ENCODE measurements around the gene HIVEP1. TPM values are rescaled to one million over a fixed set of nuclear protein-coding genes. Genes with fewer than 3 reads are reported as not detected.

Gene HIVEP1
- total and polyA plus RNA-seq, 2 of the 8 experiments (the other 6 are each of a cell fraction or from before 2014, with no cell fraction given): 22.6 to 23.1 TPM

DNA sequence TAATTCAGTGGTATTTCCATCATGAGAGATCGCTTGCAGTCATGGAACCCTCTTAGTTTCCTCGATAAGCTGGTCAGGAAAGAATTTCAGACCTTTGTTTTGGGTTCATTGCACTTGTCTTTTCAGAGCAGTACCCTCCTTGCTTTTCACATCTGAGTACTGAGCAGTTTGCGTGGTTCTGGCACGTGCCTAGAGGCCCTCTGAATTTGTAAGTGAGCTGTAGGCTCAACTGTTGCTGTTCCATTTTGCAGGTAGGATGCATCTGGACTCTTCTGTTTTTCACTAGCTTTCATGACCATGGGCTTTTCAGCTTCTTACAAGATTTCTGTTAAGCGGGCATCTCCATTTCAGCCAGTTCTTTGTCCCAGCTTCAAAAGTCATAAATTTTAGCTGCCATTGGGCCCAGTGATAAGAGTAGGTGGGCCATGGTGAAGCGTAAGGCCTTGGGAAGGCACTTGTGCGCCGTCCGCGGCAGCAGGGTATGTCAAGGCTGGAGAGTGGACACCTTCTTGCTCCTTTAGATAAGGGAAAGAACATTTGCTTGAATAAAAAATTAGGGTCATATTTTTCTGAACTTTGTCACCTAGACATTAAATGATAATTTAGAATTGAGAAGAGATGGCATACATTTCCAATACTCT lies 35.8 kb downstream of the HIVEP1 start:
- Histone ChIP-seq H2AK5ac (ENCODE audit: low read depth, low read length) (no peak overlapping the region), H2BK20ac (ENCODE audit: low read length) (no peak overlapping the region), H3K4ac (replicated peaks; ENCODE audit: insufficient read length, low read depth, low read length) (no peak overlapping the region), H3K36me3 (ENCODE audit: control insufficient read depth in 2 of 4, insufficient read depth in 4 of 4, low read length in 3 of 4) (no peaks in the 10 kb centered on the region), H3K79me2 (ENCODE audit: control insufficient read depth in 1 of 2, insufficient read depth in 2 of 2, low read length in 2 of 2) (peaks cover 3 to 90% of the 10 kb centered on the region in 2 experiments), H4K91ac (replicated peaks; ENCODE audit: insufficient read length, low read length) (no peak overlapping the region), H4K8ac (ENCODE audit: extremely low read depth, insufficient read depth, low read length) (no peak overlapping the region), H2BK120ac (replicated peaks; ENCODE audit: low read depth, low read length) (no peak overlapping the region), H3K14ac (ENCODE audit: insufficient read length) (no peak overlapping the region), H3K56ac (replicated peaks; ENCODE audit: insufficient read length, low read depth, low read length) (no peak overlapping the region), H3K4me2 (ENCODE audit: insufficient read depth in 1 of 2, low read depth in 2 of 2, low read length in 2 of 2) (no peak overlapping the region), H3K9me3 (ENCODE audit: insufficient read depth in 2 of 2, low read depth in 1 of 2, low read length in 1 of 2) (no peaks in the 10 kb centered on the region), H3K79me1 (ENCODE audit: low read depth, low read length) (peaks cover 10% of the 10 kb centered on the region), H2BK5ac (ENCODE audit: low read depth, low read length) (no peak overlapping the region), H4K20me1 (replicated peaks in 1 of 2; ENCODE audit: control insufficient read depth in 1 of 2, insufficient read depth in 2 of 2, low read length in 2 of 2) (peaks cover 0 to 8% of the 10 kb centered on the region in 2 experiments), H3K23ac (ENCODE audit: insufficient read length) (no peak overlapping the region), H3K9ac (replicated peaks in 1 of 4; ENCODE audit: extremely low read depth in 1 of 4, low read depth in 3 of 4, low read length in 3 of 4) (no peak overlapping the region), H3K18ac (ENCODE audit: extremely low read depth, low read length) (no peak overlapping the region), H3K4me3 (ENCODE audit: extremely low read depth in 1 of 4, insufficient read depth in 2 of 4, low read depth in 3 of 4, low read length in 4 of 4) (no peak overlapping the region), H2AFZ (ENCODE audit: low read length) (no peak overlapping the region), H3K4me1 (replicated peaks in 1 of 4; ENCODE audit: control insufficient read depth in 3 of 4, insufficient read depth in 4 of 4, low read length in 3 of 4) (peaks cover 0 to 4% (median 1%) of the 10 kb centered on the region in 4 experiments; a peak in 4 of 7 replicates), H4K5ac (ENCODE audit: insufficient read length, low read depth, low read length) (no peak overlapping the region), H3K27me3 (replicated peaks in 1 of 4; ENCODE audit: control insufficient read depth in 3 of 4, extremely low read depth in 1 of 4, insufficient read depth in 3 of 4, low read length in 3 of 4) (no peaks in the 10 kb centered on the region), H2BK15ac (ENCODE audit: low read length) (no peak overlapping the region), H3K23me2 (ENCODE audit: low read depth, low read length) (no peaks in the 10 kb centered on the region), H3K27ac (ENCODE audit: low read depth, low read length) (no peak overlapping the region), H2BK12ac (ENCODE audit: low read depth, low read length) (no peak overlapping the region)
- no peak for DNase-seq (ENCODE audit: low read depth in 1 of 2, low spot score in 2 of 2)
- CTCF ChIA-PET (ENCODE audit: partially characterized antibody): interaction anchor here (0.7 to 1.1 kb wide), 3 partner anchors 28 to 392 kb away, joined by 3 to 4 read pairs (median 3); no protein-coding TSS in a partner anchor
- POLR2A ChIA-PET (ENCODE audit: partially characterized antibody): no interaction called here
- no peak for FAIRE-seq
- WGBS, 2 experiments (ENCODE audit: extremely low coverage in 1 of 2, insufficient coverage in 1 of 2, insufficient read length in 1 of 2, insufficient replicate concordance in 2 of 2, low coverage in 1 of 2, low lambda C conversion rate in 2 of 2, missing lambda C conversion rate in 1 of 2): 89% methylated on average over 10 of the region's 10 CpGs; no CpG with 5 or more reads in 1 of the 2 experiments
- TF ChIP-seq CEBPB (IDR thresholded peaks at IDR 0.05; ENCODE audit: low read depth, low read length) (no peak), CTCF (IDR thresholded peaks at IDR 0.05; ENCODE audit: control extremely low read depth in 1 of 3, insufficient read depth in 1 of 3, low read depth in 1 of 3, low read length in 3 of 3) (no peak), TBP (IDR thresholded peaks at IDR 0.05; ENCODE audit: low read depth, low read length) (no peak), FOSL1 (IDR thresholded peaks at IDR 0.05; ENCODE audit: insufficient read depth, low read depth, low read length) (no peak), HDAC2 (IDR thresholded peaks at IDR 0.05; ENCODE audit: borderline replicate concordance in 1 of 2, low read depth in 2 of 2, low read length in 2 of 2) (no peak), BCL11A (IDR thresholded peaks at IDR 0.05; ENCODE audit: low read depth in 2 of 2, low read length in 2 of 2) (no peak), GABPA (IDR thresholded peaks at IDR 0.05; ENCODE audit: borderline replicate concordance, insufficient read depth, low read length) (no peak), EGR1 (IDR thresholded peaks at IDR 0.05; ENCODE audit: borderline replicate concordance, low read depth, low read length) (no peak), ZNF274 (IDR thresholded peaks at IDR 0.05; ENCODE audit: borderline replicate concordance, extremely low read depth, low read length) (no peak), RXRA (IDR thresholded peaks at IDR 0.05; ENCODE audit: insufficient read depth, low read depth, low read length) (no peak), SP1 (IDR thresholded peaks at IDR 0.05; ENCODE audit: low read depth, low read length) (no peak)
